Thyroid gland (tissue), 4 donors: ENCODE results near the gene PARP2. TPM values are rescaled to one million over a fixed set of nuclear protein-coding genes. Genes with fewer than 3 reads are reported as not detected.
"Not testable (repeated sequence)": the region's sequence is repeated elsewhere in the genome, so short reads cannot be mapped to it uniquely, and the experiment has no call there.

ENCODE experiments used
- DNase-seq, 2 donors: peaks; one replicate each; pipeline ENCODE4 v3.0.0-alpha.2; 2019
- H3K27ac ChIP-seq, 3 donors: fragments of 200-600 bp; sonication (generic); 1 replicate in 2 of 3; 2 replicates in 1 of 3; pipeline ENCODE4 v1.5.1; 2016 to 2019; ENCODE audit warnings: mild to moderate bottlenecking in 1 of 3, moderate library complexity in 1 of 3
- H3K27me3 ChIP-seq: fragments of 200-600 bp; sonication (generic); one replicate; pipeline ENCODE4 v1.5.1; 2019
- H3K36me3 ChIP-seq, 2 donors: fragments of 200-600 bp; sonication (generic); one replicate each; pipeline ENCODE4 v1.5.1; 2016 to 2019
- H3K4me1 ChIP-seq, 2 donors: fragments of 200-600 bp; sonication (generic); one replicate each; pipeline ENCODE4 v1.5.1; 2017 to 2019
- H3K4me3 ChIP-seq, 3 donors: fragments of 200-600 bp; sonication (generic); replicated peaks in 1 of 3; 1 replicate in 2 of 3; 2 replicates in 1 of 3; pipeline ENCODE4 v1.5.1; 2016; ENCODE audit warnings: mild to moderate bottlenecking in 1 of 3
- H3K9me3 ChIP-seq: fragments of 200-600 bp; sonication (generic); one replicate; pipeline ENCODE4 v1.5.1; 2017
- CTCF ChIP-seq, 6 experiments: fragments of 200-600 bp in 3 of 6; fragments of 450-650 bp in 3 of 6; sonication (generic) in 3 of 6; IDR thresholded peaks; one replicate each; pipeline ENCODE4 v1.5.1; 2016 to 2019; ENCODE audit warnings: antibody characterized with exemption in 6 of 6, mild to moderate bottlenecking in 2 of 6, inconsistent platforms in 1 of 6, moderate library complexity in 1 of 6
- POLR2A ChIP-seq, 2 donors: fragments of 450-650 bp; IDR thresholded peaks; one replicate each; pipeline ENCODE4 v1.6.1; 2017; ENCODE audit warnings: antibody characterized with exemption in 2 of 2, mild to moderate bottlenecking in 2 of 2, moderate library complexity in 1 of 2
- WGBS, 2 donors: methylation state at CpG; one replicate each; pipeline ENCODE4 v1.1.5; 2017; 5-methylcytosine and 5-hydroxymethylcytosine counted together
- intact Hi-C: fragments of 100-400 bp; cut with DNase I; formaldehyde crosslinking; loops from one replicate; pipeline ENCODE4 v1.15.1; 2023
- total RNA-seq, 4 donors: library from RNA; depleted of rRNA; stranded (reverse); fragments of >200 nt; gene quantifications; one replicate each; pipeline ENCODE4 v1.2.3, GENCODE V29; 2016

The PARP2 gene
- total RNA-seq, 4 donors from 2014 or later: 8.8 to 14.6 (median 9.7) TPM

GRCh38 chr14:20332788-20333493, 10.5 kb upstream of the PARP2 start, which contains the start of gene CCNB1IP1:
CCNB1IP1 (minus strand) TSS chr14:20333279; CDS start chr14:20316523, 16,756 bp downstream.
- intact Hi-C loops: loop anchor here (5.0 to 10.0 kb wide), 2 partner anchors 122 to 349 kb away; partner anchors contain the start of genes APEX1, OSGEP and RNASE4
- 0 to 1% methylated on average over 19 of the region's 19 CpGs for WGBS, 2 donors
- peaks cover 13 to 16% of the 10 kb centered on the region in 2 donors for H3K4me1 ChIP-seq

DNA sequence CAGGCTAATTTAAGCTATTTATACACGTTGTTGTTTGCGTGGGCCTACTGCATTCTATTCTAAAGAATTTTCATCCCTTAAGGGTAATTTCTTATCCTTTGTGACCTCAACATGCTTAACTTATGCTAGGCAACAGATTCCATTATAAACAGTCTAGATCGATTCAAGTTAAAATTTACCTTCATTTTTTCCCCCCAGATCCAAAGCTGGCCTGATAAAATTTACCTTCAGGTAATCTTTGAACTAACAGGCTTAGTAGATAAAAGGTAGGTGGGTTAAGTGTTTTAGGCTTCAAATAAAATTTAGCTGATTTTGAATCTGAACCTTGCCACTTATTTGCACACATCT, 10.0 kb upstream of the PARP2 start:
- peak overlapping the region in 1 of 3 donors; percentile 37 for H3K4me3 ChIP-seq
- 18 to 22% methylated on average over 3 of the region's 3 CpGs for WGBS, 2 donors
- TF ChIP-seq POLR2A (IDR thresholded peaks at IDR 0.05) (no peak), CTCF (IDR thresholded peaks at IDR 0.05) (no peak)
- H3K27ac ChIP-seq: peak overlapping the region; percentile 11 to 79 (median 77)
- H3K27me3 ChIP-seq: no peaks in the 10 kb centered on the region
- DNase-seq: no peak
- peaks cover 13 to 16% of the 10 kb centered on the region in 2 donors for H3K4me1 ChIP-seq
- intact Hi-C loops: loop anchor here (5.0 to 10.0 kb wide), 2 partner anchors 121 to 349 kb away; partner anchors contain the start of genes APEX1, OSGEP and RNASE4
- no peaks in the 10 kb centered on the region for H3K36me3 ChIP-seq
- H3K9me3 ChIP-seq: no peaks in the 10 kb centered on the region

More at GRCh38 chr14:20332788-20333493, 10.5 kb upstream of the PARP2 start, which contains the start of gene CCNB1IP1:
- H3K9me3 ChIP-seq: no peaks in the 10 kb centered on the region
- TF ChIP-seq POLR2A (IDR thresholded peaks at IDR 0.05) (peak in 1 of 2 donors; percentile 84), CTCF (IDR thresholded peaks at IDR 0.05) (no peak)
- no peaks in the 10 kb centered on the region for H3K27me3 ChIP-seq
- H3K4me3 ChIP-seq: peak within 1 kb of the TSS in 2 of 3 donors; percentile 37 to 49
- peak; percentile 64 to 67 for DNase-seq
- H3K27ac ChIP-seq: peak within 1 kb of the TSS; percentile 66 to 79 (median 77)
- no peaks in the 10 kb centered on the region for H3K36me3 ChIP-seq

DNA sequence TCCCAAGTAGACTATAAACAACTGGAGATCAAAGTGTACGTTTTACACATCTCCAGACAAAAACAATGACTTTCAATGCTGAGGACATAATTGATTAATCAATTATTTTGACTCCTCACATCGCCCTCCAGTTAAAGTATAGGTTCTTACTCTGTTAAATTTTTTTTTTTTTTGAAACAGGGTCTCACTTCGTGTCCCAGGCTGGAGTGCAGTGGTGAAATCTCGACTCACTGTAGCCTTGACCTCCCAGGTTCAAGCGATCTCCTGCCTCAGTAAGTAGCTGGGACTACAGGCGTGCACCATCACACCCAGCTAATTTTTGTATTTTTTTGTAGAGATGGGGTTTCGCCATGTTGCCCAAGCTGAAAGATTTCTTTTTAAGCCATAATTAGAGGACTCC, 9.4 kb upstream of the PARP2 start:
- 78 to 81% methylated on average over 7 of the region's 7 CpGs for WGBS, 2 donors
- peaks cover 13 to 16% of the 10 kb centered on the region in 2 donors for H3K4me1 ChIP-seq
- no peak overlapping the region for H3K4me3 ChIP-seq
- no peaks in the 10 kb centered on the region for H3K27me3 ChIP-seq
- no peaks in the 10 kb centered on the region for H3K36me3 ChIP-seq
- TF ChIP-seq CTCF (IDR thresholded peaks at IDR 0.05): no peak
- no peak for TF ChIP-seq POLR2A (IDR thresholded peaks at IDR 0.05)
- no peaks in the 10 kb centered on the region for H3K9me3 ChIP-seq
- DNase-seq: no peak
- peak overlapping the region in 2 of 3 donors; percentile 77 to 79 for H3K27ac ChIP-seq
- intact Hi-C loops: loop anchor here (5.0 to 10.0 kb wide), 2 partner anchors 121 to 348 kb away; partner anchors contain the start of genes APEX1, OSGEP and RNASE4

GRCh38 chr14:20341032-20341431, 2.4 kb upstream of the PARP2 start:
- intact Hi-C loops, H3K27ac ChIP-seq: not testable (repeated sequence)
- WGBS, 2 donors: 96 to 99% methylated on average over 4 of the region's 4 CpGs

DNA sequence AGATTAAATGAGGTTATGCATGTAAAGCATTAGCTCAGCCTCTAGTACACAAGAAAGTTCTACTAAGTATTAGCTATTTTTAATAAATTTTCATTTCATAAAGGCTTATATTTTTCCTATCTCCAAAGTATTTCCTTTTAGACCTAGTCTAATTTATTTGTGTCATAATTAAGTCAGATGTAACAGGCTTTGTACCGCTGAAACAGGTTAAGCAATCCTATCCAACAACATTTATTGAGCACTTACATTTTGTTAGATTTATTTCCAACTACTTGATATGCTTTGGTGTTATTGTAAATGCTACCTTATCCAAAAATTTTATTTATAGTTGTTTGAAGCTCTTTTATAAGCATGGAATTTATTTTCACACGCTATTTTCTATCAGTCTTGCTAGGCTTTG, 1.8 kb upstream of the PARP2 start:
- Histone ChIP-seq H3K4me1 (no peaks in the 10 kb centered on the region), H3K9me3 (no peaks in the 10 kb centered on the region), H3K4me3 (peak overlapping the region in 2 of 3 donors; percentile 64 to 69), H3K27me3 (no peaks in the 10 kb centered on the region), H3K27ac (peak overlapping the region in 2 of 3 donors; percentile 90 to 94), H3K36me3 (no peaks in the 10 kb centered on the region)
- intact Hi-C loops: no loop called here
- TF ChIP-seq POLR2A (IDR thresholded peaks at IDR 0.05) (peak in 1 of 2 donors; percentile 13), CTCF (IDR thresholded peaks at IDR 0.05) (no peak)
- DNase-seq: no peak
- 78 to 82% methylated on average over 2 of the region's 2 CpGs for WGBS, 2 donors

More at GRCh38 chr14:20341032-20341431, 2.4 kb upstream of the PARP2 start:
- H3K4me3 ChIP-seq, H3K4me1 ChIP-seq, DNase-seq, H3K9me3 ChIP-seq, H3K36me3 ChIP-seq, H3K27me3 ChIP-seq: not testable (repeated sequence)
